ENCODE results near the gene LCNL1.

GRCh38 chr9:136942112-136942880 lies 40.5 kb upstream of the LCNL1 start:
- TF ChIP-seq CTCF (IDR thresholded peaks at IDR 0.05) (no peak), POLR2A (IDR thresholded peaks at IDR 0.05) (no peak)

Measured in lower leg skin (tissue), 3 donors.